Activated CD8-positive, alpha-beta T cell treated with anti-CD3 and anti-CD28 coated beads, Interleukin-2, amount 10 ng/mL, durations not matched to agents 7 days and 5 days (primary cell): ENCODE data around the gene SH3PXD2A. TPM values are rescaled to one million over a fixed set of nuclear protein-coding genes. Genes with fewer than 3 reads are reported as not detected.
"Not testable (repeated sequence)": the region's sequence is repeated elsewhere in the genome, so short reads cannot be mapped to it uniquely, and the experiment has no call there.

Experiments
- ATAC-seq: fragments of 150-1000 bp; cut with Tn5 transposase; one replicate; pipeline ENCODE4 v1.10.0; 2021; ENCODE audit warnings: moderate library complexity
- CTCF ChIA-PET: fragments of 350-600 bp; sonication (Branson Sonifier 250); formaldehyde crosslinking; loops from one replicate; lab custom pipeline; 2021; ENCODE audit warnings: antibody characterized with exemption; lab: Charles Lee
- POLR2A ChIA-PET: fragments of 350-600 bp; sonication (Branson Sonifier 250); formaldehyde crosslinking; loops from one replicate; lab custom pipeline; 2021; ENCODE audit warnings: antibody characterized with exemption; lab: Charles Lee
- DNase-seq: peaks from one replicate; pipeline ENCODE4 v3.0.0-alpha.2; 2020
- H3K27ac Mint-ChIP-seq: one replicate; pipeline ENCODE4 v1.8.0; 2021; ENCODE audit warnings: mild to moderate bottlenecking, mixed read lengths
- H3K27me3 Mint-ChIP-seq: one replicate; pipeline ENCODE4 v1.8.0; 2021; ENCODE audit warnings: low read depth, mixed read lengths
- H3K36me3 Mint-ChIP-seq: one replicate; pipeline ENCODE4 v1.8.0; 2021; ENCODE audit warnings: low read depth, mixed read lengths
- H3K4me1 Mint-ChIP-seq: one replicate; pipeline ENCODE4 v1.8.0; 2021; ENCODE audit warnings: low read depth, mixed read lengths
- H3K4me3 Mint-ChIP-seq: one replicate; pipeline ENCODE4 v1.8.0; 2021; ENCODE audit warnings: mild to moderate bottlenecking, mixed read lengths
- H3K9me3 Mint-ChIP-seq: one replicate; pipeline ENCODE4 v1.8.0; 2022; ENCODE audit warnings: mixed read lengths; ENCODE audit not compliant: insufficient read depth
- total RNA-seq, 2 experiments: library from RNA; stranded (reverse); gene quantifications; one replicate each; pipeline ENCODE4 v1.2.3, GENCODE V29; 2021

The SH3PXD2A gene
- total RNA-seq, 2 experiments from 2014 or later = 8.5 to 9.4 TPM

DNA sequence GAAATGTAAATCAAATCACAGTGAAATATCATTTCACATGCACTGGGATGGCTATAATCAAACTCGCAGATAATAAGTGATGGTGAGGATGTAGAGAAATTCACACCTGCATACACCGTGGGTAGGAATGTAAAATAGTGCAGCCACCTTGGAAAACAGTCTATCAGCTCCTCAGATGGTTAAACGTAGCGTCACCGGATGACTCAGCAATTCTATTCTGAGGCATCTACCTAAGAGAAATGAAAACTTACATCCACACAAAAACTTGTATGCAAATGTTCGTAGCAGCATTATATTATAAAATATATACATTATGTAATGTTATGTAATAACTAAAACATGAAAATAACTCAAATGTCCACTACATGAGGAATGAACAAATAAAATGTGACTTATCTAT, 38.9 kb downstream of the SH3PXD2A start:
- no peak overlapping the region for H3K4me3 Mint-ChIP-seq
- H3K36me3 Mint-ChIP-seq = no peaks in the 10 kb centered on the region
- DNase-seq (no peak), ATAC-seq (no peak)
- no peaks in the 10 kb centered on the region for H3K9me3 Mint-ChIP-seq
- peaks cover 23% of the 10 kb centered on the region for H3K27me3 Mint-ChIP-seq
- POLR2A ChIA-PET = no interaction called here
- no peak overlapping the region for H3K27ac Mint-ChIP-seq
- H3K4me1 Mint-ChIP-seq = peaks cover 4% of the 10 kb centered on the region
- CTCF ChIA-PET = no interaction called here

DNA sequence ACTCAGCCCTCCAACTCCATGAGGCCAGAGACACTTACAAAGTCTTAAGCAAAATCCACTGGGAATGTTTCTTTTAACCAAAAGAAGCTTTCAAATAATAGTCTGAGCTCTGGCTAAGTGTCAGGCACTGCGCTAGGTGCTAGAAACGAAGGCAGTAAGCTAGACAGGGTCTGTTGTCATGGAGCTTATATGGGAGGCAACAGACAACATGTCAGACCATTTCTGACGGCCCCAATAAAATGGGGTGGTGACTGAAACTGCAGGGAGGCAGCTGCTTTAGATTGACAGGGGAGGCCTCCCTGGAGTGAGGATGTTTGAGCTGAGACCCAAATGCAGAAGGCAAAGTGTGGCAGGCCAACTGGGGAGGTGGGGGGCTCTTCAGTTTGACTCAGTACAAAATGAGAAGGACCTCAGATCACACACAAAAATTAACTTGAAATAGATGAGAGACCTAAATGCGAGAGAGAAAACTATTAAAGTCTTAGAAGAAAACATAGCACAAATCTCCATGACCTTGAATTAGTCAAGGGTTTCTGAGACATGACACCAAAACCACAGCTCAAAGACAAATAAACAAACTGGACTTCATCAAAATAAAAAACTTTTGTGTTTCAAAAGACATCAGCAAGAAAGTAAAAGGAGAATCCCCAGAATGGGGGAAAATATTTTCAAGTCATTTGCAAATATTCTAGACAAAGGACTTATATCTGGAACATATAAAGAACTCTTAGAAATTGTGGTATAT, 40.6 kb downstream of the SH3PXD2A start:
- H3K36me3 Mint-ChIP-seq = no peaks in the 10 kb centered on the region
- no peaks in the 10 kb centered on the region for H3K9me3 Mint-ChIP-seq
- DNase-seq (no peak), ATAC-seq (no peak)
- ChIA-PET CTCF (interaction anchor here (1.0 to 1.7 kb wide), 5 partner anchors 13 to 102 kb away, joined by 3 to 4 read pairs (median 3); no protein-coding TSS in a partner anchor), POLR2A (no interaction called here)
- peaks cover 4% of the 10 kb centered on the region for H3K4me1 Mint-ChIP-seq
- peaks cover 18% of the 10 kb centered on the region for H3K27me3 Mint-ChIP-seq
- H3K4me3 Mint-ChIP-seq = no peak overlapping the region
- H3K27ac Mint-ChIP-seq = no peak overlapping the region

DNA sequence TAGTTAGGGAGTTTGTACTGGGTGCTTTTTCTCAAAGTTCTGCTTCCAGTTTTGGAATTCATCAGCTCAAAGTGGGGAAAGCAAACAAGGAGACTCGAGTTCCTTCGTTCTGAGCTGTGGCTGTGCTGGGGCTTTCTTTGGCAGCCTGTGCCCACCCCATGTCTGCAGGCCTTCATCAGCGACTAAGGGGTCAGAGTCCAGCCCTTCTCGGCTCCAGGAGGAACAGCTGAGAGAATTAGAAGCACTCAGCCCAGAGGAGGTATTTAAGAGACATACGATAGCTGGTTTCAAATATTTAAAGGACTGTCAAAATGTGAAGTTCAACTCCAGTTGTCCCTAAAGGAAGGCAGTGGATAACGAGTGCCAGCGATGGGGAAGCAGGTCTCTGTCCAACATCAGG, 41.3 kb downstream of the SH3PXD2A start:
- DNase-seq (no peak), ATAC-seq (no peak)
- ChIA-PET CTCF (interaction anchor here (1.0 to 1.7 kb wide), 8 partner anchors 11 to 128 kb away, joined by 3 to 4 read pairs (median 3); no protein-coding TSS in a partner anchor), POLR2A (no interaction called here)
- no peak overlapping the region for H3K27ac Mint-ChIP-seq
- H3K4me3 Mint-ChIP-seq = no peak overlapping the region
- H3K27me3 Mint-ChIP-seq = peaks cover 12% of the 10 kb centered on the region
- H3K9me3 Mint-ChIP-seq = no peaks in the 10 kb centered on the region
- H3K4me1 Mint-ChIP-seq = peaks cover 4% of the 10 kb centered on the region
- no peaks in the 10 kb centered on the region for H3K36me3 Mint-ChIP-seq

DNA sequence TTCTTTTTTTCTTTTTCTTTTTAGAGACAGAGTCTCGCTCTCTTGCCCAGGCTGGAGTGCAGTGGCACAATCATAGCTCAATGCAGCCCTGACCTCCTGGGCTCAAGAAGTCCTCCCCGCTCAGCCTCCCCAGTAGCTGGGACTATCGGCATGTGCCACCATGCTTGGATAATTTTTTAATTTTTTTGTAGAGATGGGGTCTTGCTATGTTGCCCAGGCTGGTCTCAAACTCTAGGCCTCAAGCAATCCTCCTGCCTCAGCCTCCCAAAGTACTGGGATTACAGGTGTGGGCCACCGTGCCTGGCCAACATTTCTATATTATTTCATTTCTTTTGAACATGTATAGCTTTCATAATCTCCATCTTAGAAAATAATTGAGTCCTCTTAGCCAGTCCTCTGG, 42.1 kb downstream of the SH3PXD2A start:
- H3K4me3 Mint-ChIP-seq, DNase-seq, ATAC-seq, H3K9me3 Mint-ChIP-seq, H3K27ac Mint-ChIP-seq, H3K27me3 Mint-ChIP-seq, H3K36me3 Mint-ChIP-seq, H3K4me1 Mint-ChIP-seq: not testable (repeated sequence)
- ChIA-PET POLR2A (interaction anchor here (0.6 kb wide), 1 partner anchor 68 kb away, joined by 3 read pairs; no protein-coding TSS in a partner anchor), CTCF (interaction anchor here (1.0 to 1.1 kb wide), 4 partner anchors 10 to 127 kb away, joined by 3 to 4 read pairs (median 3); no protein-coding TSS in a partner anchor)

GRCh38 chr10:103812432-103812831, 42.9 kb downstream of the SH3PXD2A start:
- H3K27ac Mint-ChIP-seq = no peak overlapping the region
- DNase-seq (no peak), ATAC-seq (no peak)
- ChIA-PET CTCF (no interaction called here), POLR2A (no interaction called here)
- peaks cover 4% of the 10 kb centered on the region for H3K4me1 Mint-ChIP-seq
- H3K9me3 Mint-ChIP-seq = no peaks in the 10 kb centered on the region
- no peaks in the 10 kb centered on the region for H3K36me3 Mint-ChIP-seq
- H3K4me3 Mint-ChIP-seq = no peak overlapping the region
- H3K27me3 Mint-ChIP-seq = peaks cover 2% of the 10 kb centered on the region

DNA sequence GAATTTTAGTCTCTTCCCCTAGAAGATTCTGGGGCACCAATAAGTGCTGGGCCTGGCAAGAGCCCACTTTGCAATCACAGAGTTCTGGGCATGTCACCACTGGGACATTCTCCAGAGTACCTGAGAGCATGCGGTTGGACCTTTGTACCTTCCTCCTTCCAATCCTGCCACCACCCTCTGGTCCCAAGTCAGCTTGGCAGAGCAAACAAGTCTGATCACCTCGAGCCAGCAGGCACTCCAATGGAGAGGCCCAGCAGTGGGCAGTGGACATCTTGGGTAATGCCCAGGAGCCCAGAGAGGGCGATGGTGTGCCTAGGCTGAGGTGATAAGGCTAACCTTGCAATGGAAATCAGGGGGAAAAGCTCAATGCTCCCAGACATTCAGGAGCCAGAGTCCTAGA, 43.4 kb downstream of the SH3PXD2A start:
- ATAC-seq (no peak), DNase-seq (no peak)
- ChIA-PET CTCF (no interaction called here), POLR2A (no interaction called here)
- Mint-ChIP-seq H3K27ac (no peak overlapping the region), H3K4me3 (no peak overlapping the region), H3K9me3 (no peaks in the 10 kb centered on the region), H3K4me1 (peaks cover 4% of the 10 kb centered on the region), H3K36me3 (no peaks in the 10 kb centered on the region), H3K27me3 (peaks cover 2% of the 10 kb centered on the region)

DNA sequence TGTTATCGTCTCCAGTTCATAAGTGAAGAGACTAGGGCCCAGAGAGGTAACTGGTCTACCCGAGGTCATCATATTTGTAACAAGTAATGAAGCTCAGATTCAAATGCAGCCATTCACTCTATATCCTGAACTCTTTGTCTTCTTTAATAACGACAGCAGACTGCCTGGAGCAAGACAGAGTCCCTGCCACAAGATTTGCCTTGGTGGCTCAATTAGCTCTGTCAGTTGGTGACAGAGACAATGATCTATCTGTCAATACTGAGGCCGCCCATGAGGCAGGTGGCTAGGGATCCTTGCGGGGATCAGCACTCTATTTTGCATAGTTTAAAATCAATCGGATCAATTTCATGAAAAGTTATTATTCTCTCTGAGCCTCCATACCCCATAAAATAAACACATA, 43.9 kb downstream of the SH3PXD2A start:
- H3K4me1 Mint-ChIP-seq = peaks cover 4% of the 10 kb centered on the region
- no peak for ATAC-seq
- H3K36me3 Mint-ChIP-seq = no peaks in the 10 kb centered on the region
- no peak for DNase-seq
- POLR2A ChIA-PET = no interaction called here
- CTCF ChIA-PET = no interaction called here
- H3K27me3 Mint-ChIP-seq = peaks cover 2% of the 10 kb centered on the region
- H3K9me3 Mint-ChIP-seq = no peaks in the 10 kb centered on the region
- H3K27ac Mint-ChIP-seq = no peak overlapping the region
- no peak overlapping the region for H3K4me3 Mint-ChIP-seq

DNA sequence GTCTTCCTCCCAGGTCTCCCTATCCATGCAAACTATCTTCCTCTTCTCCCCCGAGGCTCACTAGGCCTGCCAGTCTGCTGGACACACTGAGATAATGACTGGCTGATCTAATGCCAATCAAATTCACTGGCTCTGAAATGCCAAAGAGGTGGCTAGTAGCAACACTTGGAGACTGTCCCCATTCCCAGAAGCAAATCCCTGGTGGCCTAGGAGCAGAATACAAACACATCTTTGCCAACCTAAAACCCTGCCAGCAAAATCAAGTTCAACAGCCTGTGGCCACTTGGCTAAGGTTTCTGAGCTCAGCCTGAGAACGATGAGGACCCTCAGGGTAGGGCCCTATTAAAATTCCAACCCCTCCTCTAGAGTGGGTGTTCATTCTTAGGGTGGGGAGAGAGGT, 46.6 kb downstream of the SH3PXD2A start:
- Mint-ChIP-seq H3K9me3 (no peaks in the 10 kb centered on the region), H3K4me3 (no peak overlapping the region), H3K36me3 (no peaks in the 10 kb centered on the region), H3K27me3 (no peaks in the 10 kb centered on the region), H3K4me1 (peaks cover 7% of the 10 kb centered on the region), H3K27ac (no peak overlapping the region)
- POLR2A ChIA-PET = interaction anchor here (0.6 kb wide), 1 partner anchor 209 kb away, joined by 3 read pairs; no protein-coding TSS in a partner anchor
- ATAC-seq = no peak
- no peak for DNase-seq
- CTCF ChIA-PET = no interaction called here

DNA sequence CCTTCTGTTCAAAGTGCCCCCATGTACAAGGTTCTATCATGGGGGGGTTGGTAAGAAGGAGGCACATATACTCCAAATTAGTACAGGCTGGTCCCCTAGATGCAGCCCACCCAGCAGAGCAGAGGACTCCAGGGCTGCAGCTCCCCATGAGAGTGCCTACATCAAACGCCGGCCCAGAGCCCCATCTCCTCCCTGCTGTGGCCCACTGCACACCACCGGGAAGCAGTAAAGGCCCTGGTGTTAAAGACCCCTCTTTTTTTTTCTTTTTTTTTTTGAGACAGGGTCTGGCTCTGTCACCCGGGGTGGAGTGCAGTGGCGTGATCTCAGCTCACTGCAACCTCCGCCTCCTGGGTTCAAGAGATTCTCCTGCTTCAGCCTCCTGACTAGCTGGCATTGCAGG, 47.4 kb downstream of the SH3PXD2A start:
- Mint-ChIP-seq H3K4me1 (peaks cover 14% of the 10 kb centered on the region), H3K27me3 (no peaks in the 10 kb centered on the region), H3K27ac (no peak overlapping the region), H3K9me3 (no peaks in the 10 kb centered on the region), H3K4me3 (no peak overlapping the region), H3K36me3 (no peaks in the 10 kb centered on the region)
- ChIA-PET POLR2A (no interaction called here), CTCF (interaction anchor here (1.1 kb wide), 1 partner anchor 10 kb away, joined by 3 read pairs; no protein-coding TSS in a partner anchor)
- DNase-seq (no peak), ATAC-seq (no peak)

- no peak for DNase-seq
- CTCF ChIA-PET = no interaction called here
- ATAC-seq = no peak
- Mint-ChIP-seq H3K4me1 (peaks cover 10% of the 10 kb centered on the region), H3K9me3 (no peaks in the 10 kb centered on the region), H3K27me3 (peaks cover 1% of the 10 kb centered on the region), H3K27ac (no peak overlapping the region), H3K4me3 (no peak overlapping the region), H3K36me3 (no peaks in the 10 kb centered on the region)
- POLR2A ChIA-PET = no interaction called here
Observed at GRCh38 chr10:103806395-103807187, 48.8 kb downstream of the SH3PXD2A start.

DNA sequence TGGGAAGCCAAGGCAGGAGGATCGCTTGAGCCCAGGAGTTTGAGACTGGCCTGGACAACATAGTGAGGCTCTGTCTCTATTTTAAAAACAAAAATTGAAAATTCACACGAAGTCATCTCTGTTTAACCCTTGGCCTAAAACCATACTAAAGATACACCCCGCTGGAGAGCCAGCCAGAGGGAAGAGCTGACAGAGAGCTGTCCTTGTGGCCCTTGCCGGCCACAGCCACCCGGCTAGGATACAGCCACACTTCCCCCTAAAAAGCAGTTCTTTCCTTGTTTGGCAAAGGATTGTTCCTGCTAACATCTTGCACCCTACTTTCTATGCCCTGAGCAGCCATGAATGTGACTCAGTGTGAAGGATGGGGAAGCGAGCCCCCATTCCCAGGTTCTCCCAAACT, 49.6 kb downstream of the SH3PXD2A start:
- no peaks in the 10 kb centered on the region for H3K9me3 Mint-ChIP-seq
- ChIA-PET POLR2A (no interaction called here), CTCF (no interaction called here)
- no peak overlapping the region for H3K4me3 Mint-ChIP-seq
- DNase-seq (no peak), ATAC-seq (no peak)
- no peak overlapping the region for H3K27ac Mint-ChIP-seq
- H3K27me3 Mint-ChIP-seq = peaks cover 1% of the 10 kb centered on the region
- no peaks in the 10 kb centered on the region for H3K36me3 Mint-ChIP-seq
- peaks cover 16% of the 10 kb centered on the region for H3K4me1 Mint-ChIP-seq

DNA sequence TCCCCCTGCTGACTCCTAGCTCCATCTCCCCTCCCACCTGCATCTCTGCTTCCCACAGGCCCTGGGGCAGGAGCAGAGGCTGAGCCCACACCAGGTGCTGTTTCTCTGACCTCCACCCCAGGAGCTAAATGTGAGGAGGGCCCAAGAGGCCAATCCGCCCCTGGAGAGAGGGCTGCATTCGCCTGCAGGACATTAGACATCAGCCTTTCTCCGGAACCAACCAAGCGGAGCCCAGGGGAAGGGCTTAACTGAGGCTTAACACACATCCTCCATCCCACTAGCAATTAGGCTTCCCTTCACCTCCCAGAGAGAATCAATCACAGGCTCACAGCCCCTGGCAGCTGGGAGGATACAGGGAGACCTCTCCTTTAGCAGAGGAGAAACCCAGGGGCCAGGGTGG, 50.5 kb downstream of the SH3PXD2A start:
- Mint-ChIP-seq H3K36me3 (no peaks in the 10 kb centered on the region), H3K4me3 (no peak overlapping the region), H3K27me3 (peaks cover 1% of the 10 kb centered on the region), H3K9me3 (no peaks in the 10 kb centered on the region), H3K27ac (no peak overlapping the region), H3K4me1 (peaks cover 25% of the 10 kb centered on the region)
- ChIA-PET CTCF (interaction anchor here (2.2 kb wide), 1 partner anchor 92 kb away, joined by 6 read pairs; no protein-coding TSS in a partner anchor), POLR2A (interaction anchor here (0.6 kb wide), 1 partner anchor 36 kb away, joined by 3 read pairs; no protein-coding TSS in a partner anchor)
- ATAC-seq (no peak), DNase-seq (no peak)
